Activated CD8-positive, alpha-beta memory T cell treated with anti-CD3 and anti-CD28 coated beads, Interleukin-2, amount 50 U/mL, for 48 hours (primary cell): ENCODE measurements around the gene MGST3.
"Not testable (repeated sequence)": the region's sequence is repeated elsewhere in the genome, so short reads cannot be mapped to it uniquely, and the experiment has no call there.

Experiments
- DNase-seq: peaks from one replicate; pipeline ENCODE4 v3.0.0-alpha.2; 2020

Gene MGST3

DNA sequence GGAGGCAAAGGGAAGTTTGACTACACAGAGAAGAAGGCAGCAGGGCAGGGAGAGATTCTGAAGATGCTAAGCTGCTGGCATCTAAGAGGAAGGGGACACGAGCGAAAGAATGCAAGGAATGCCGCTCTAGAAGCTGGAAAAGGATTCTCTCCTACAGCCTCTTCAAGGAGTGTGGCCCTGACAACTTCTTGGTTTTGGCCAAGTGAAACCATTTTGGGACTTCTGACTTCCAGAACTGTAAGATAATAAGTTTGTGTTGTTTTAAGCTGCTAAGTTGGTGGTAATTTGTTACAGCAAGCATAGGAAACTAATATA, 28.5 kb downstream of the MGST3 start:
- DNase-seq: no peak

DNA sequence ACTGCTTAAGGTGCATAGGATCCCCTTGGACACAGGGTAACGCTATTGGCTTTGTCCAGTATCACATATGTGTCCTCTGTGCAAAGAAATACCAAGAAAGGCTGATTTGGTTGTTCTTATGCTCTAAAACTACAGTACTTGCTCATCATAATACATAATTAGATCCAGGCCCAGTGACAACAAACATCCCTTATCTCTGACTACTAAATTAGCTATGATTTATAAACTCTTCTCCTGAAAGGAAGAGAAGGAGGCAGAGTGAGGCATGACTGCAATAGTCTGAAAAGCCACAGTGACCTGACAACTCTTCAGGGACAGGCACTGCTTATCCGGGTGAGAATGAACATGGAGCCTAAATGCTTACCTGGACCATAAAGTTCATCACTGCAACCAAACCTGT, 30.7 kb downstream of the MGST3 start:
- no peak for DNase-seq

DNA sequence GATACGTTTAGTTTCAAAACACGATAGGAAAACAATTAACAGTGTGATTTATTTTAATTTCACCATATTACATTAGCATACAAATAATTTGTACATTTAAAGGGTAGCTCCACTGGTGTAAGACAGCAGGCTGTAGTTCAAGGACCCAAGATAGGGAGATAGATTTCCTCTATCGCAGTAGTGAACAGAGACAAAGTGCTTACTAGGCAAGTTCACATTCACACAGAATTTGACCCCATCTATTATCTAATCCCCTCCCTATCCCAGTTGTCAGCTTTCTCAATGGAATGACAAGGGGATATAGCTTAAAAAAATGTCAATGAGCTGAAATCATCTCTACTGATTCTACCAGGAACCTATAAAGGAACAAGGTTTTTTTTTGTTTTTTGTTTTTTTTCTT, 31.2 kb downstream of the MGST3 start:
- DNase-seq: no peak

DNA sequence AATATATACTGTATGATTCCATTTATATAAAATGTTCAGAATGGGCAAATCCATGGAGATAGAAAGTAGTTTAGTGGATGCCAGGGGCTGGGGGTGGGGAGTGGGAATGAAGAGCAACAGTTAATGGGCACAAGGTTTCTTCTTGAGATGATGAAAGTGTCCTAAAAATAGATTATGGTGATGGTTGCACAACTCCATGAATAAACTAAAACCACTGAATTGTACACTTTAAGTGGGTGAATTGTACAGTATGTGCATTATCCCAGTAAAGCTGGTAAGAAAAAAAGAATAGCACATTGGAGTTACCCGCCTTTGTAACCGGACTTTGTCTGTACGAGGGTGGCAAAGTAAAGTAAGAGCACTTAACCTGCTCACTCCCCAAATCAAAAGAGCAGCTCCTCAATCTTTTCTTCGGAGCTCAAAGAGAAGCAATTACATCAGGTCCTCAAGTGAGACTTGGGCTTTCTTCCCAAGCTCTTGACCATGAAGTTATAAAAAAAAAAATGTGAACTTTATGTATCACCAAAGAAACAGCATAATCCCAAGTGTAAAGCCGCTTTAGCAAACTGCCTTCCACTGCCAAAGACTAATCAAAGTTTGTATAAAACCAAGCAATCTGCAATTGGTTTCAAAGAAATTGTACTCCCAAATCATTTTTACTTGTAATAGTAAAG, 35.3 kb downstream of the MGST3 start:
- DNase-seq: no peak

DNA sequence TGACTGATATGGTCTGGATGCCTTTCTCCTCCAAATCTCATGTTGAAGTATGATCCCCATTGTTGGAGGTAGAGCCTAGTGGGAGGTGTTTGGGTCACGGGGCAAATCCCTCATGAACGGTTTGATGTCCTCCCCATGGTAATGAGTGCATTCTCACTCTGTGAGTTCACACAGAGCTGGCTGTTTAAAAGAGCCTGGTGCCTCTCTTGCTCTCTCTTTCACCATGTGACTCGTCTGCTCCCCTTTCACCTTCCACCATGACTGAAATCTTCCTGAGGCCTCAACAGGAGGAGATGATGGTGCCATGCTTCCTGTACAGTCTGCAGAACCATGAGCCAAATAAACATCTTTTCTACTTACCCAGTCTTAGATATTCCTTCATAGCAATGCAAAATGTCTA, 37.1 kb downstream of the MGST3 start:
- no peak for DNase-seq

DNA sequence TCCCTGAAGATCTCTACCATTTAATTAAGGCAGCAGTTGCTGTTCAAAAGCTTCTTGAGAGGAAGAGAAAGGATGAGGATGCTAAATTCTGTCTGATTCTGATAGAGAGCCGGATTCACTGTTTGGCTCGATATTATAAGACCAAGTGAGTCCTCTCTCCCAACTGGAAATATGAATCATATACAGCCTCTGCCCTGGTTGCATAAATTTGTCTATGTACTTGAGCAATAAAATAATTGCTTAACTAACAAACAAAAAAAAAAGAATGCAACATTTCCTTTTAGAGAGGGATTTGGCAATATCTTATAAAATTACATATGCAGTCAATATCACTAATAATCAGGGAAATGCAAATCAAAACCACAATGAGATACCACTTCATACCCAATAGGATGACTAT, 40.5 kb downstream of the MGST3 start:
- no peak for DNase-seq

DNA sequence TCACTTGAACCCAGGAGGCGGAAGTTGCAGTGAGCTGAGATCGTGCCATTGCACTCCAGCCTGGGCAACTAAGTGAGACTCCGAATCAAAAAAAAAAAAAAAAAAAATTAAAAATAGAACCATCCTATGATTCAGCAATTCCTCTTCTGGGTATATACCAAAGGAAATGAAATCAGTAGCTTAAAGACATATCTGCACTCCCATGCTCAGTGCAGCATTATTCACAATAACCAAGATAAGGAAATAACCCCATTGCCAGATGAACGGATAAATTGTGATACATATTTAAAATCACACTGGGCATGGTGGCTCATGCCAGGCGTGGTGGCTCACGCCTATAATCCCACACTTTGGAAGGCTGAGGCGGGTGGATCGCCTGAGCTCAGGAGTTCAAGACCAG, 43.6 kb downstream of the MGST3 start:
- no peak for DNase-seq

DNA sequence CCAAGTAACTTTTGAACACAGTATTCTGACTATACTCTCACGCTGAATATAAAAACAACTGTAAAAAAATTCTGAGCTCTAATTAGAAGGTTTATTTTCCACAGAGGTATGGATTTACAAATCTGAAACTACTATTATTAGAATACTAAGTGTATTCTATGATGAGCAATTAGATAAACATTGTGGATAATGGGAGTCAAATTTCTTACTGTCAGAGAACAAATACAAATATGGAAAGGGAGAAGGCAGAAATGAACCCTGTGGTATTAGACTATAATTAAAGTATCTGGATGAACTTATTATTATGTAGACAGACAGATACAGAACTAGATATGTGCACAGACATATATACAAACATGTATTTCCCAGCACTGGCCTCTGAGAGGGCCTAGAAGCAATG, 44.8 kb downstream of the MGST3 start:
- DNase-seq: no peak

DNA sequence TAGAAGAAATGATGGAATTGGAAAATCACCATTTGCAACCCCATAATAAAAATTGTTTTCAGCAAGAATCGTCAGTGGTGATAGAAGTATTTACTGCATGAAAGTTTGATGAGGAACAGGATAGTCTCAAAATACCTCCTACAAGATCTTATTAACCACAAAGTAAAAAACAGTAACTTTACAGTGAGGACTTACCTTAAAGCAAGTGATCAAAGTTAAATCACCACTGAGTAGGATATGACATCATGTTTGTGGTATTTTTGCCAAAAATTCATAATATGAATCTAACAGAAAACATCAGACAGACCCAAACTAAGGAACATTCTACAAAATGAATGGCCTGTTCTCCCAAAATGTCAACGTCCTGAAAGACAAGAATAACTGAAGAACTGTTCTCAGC, 47.5 kb downstream of the MGST3 start:
- DNase-seq: no peak

DNA sequence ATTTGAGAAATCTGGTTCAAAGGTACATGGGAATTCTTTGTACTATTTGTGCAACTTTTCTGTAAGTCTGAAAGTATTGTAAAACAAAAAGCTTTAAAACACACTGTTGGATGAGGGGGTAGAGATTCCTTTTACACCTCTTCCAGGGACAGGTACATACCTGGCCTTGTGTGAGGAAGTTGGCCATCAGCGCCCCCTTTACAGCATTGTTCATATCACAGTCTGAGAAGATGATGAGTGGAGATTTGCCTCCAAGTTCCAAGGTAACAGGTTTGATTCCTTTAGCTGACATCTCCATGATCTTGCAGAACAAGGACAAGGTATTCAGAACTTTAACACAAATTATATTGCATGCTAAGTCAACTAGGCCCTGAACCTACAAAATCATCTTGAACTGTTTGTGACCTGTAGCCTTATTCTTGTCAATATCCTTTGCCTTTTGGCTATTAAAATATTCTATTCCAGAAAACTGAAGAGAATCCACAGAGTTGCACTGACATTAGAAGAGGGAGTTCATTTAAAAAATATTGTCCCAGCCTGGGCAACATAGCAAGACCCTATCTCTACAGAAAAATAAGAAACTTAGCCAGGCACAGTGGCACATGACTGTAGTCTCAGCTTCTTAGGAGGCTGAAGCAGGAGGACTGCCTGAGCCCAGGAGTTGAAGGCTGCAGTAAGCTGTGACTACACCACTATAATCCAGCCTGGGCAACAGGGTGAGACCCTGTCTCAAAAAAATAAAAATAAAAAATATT, 48.4 kb downstream of the MGST3 start:
- DNase-seq: no peak

DNA sequence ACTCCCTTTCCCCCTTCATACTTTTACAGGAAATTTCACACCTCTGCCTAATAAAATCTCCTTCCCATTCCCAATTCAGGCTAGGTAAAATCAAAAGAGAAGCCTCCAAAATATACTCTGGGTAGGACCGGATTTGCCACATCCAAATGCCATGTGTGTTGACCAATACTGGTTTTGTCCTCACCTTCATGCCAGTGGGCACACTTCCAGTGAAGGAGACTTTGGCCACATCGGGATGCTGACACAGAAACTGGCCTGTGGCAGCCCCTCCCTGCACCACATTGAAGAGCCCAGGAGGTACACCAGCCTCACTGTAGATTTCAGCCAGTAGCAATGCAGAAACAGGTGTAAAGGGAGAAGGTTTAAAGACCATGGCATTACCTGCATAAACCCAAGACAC, 49.3 kb downstream of the MGST3 start:
- DNase-seq: no peak

DNA sequence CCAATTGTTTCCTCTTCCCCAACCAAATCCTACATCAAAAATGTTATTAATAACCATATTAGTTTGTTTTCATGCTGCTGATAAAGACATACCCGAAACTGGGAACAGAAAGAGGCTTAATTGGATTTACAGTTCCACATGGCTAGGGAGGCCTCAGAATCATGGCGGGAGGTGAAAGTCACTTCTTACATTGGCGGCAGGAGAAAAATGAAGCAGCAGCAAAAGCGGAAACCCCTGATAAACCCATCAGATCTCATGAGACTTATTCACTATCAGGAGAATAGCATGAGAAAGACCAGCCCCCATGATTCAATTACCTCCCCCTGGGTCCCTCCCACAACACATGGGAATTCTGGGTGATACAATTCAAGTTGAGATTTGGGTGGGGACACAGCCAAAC, 49.7 kb downstream of the MGST3 start:
- DNase-seq: not testable (repeated sequence)

DNA sequence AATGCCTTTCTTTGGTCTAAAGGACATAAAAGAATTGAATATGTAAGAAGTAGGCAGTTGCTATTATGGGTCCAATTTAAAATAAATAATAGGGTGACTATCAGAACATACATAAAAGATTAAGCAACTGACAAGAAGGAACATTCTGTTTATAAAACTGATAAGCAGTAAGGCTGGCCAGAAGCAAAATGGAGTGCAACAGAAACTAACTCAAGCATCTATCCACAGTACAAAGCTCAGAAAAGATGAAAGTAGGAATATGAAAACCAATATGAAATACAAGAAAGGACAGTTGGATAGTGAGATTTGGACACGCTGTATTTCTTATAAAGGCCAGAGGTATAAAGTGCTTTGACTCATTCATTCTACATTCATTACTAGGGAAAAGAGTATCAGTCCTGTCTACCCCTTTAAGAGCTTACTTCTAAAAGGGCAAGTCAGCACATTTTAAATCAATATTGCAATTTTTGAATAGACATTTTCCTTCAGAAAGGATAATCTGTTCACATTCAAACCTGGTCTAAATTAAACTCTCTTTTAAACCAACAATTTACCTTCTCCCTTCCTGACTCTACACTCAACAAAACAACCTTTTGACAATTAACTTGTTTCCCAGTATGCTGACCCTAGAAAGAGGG, 52.9 kb downstream of the MGST3 start:
- no peak for DNase-seq

DNA sequence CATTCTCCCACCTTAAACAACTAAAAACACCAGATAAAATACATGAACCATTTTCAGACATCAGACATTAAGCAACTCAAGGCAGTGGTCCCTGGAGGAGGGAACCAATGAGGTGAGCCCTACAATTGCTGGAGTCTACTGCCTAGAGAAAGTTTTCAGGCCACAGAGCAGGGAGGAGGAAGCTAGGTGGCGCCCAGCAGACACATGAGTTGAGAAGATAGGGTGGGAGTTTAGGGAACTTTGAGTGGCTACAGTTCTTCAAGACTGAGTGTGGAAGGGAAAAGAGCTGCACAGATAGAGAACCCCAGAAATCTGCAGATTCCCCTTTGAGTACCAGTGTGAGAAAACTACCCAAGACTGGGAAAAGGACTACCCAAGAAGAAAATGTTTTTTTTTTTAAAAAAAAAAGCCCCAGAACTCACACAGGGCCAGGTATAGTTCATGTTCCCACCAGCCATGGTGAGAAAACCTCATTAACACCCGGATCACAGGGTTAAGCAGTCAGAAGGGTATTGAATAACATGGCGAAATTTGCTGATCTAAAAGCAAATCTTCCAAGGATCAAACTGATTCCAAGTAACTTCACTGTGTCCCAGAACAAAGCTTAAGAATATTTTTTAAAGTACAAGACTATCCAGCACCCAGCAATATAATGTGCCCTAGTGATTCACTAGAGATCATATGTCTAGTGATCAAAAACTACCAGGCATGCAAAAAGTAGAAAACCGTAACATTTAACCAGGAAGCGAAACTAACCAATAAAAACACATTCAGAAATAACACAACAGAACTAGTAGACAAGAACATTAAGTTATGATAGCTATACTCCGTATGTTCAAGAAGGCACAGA, 55.3 kb downstream of the MGST3 start:
- DNase-seq: no peak

DNA sequence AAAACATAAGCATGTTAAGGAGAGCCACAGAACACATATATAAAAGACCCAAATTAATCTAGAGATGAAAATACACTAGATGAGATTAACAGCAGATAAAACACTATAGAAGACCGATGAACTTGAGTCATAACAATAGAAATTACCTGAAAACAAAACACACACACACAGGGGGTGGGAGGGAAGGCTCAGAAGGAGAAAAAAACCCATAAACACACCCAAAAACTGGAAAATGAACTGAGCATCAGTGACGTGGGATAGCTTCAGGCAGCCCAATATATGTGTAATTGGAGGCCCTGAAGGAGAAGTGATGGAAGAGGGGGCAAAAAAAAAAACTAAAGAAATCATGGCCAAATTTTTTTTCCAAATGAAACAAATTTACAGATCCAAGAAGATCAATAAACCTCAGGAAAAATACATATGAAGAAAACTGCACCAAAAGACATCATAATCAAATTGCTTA, 56.0 kb downstream of the MGST3 start:
- DNase-seq: no peak

DNA sequence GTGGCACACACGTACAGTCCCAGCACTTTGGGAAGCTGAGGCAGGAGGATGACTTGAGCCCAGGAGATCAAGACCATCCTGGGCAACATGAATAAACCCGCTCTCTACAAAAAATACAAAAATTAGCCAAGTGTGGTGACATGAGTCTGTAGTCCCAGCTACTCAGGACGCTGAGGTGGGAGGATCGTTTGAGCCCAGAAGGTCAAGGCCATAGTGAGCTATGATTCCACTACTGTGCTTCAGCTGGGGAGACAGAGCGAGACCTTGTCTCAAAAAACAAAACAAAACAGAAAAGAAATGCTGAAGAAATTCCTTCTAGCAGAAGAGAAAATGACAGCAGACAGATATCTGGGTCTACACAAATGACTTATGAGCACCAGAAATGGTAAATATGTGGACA, 57.0 kb downstream of the MGST3 start:
- DNase-seq: no peak

DNA sequence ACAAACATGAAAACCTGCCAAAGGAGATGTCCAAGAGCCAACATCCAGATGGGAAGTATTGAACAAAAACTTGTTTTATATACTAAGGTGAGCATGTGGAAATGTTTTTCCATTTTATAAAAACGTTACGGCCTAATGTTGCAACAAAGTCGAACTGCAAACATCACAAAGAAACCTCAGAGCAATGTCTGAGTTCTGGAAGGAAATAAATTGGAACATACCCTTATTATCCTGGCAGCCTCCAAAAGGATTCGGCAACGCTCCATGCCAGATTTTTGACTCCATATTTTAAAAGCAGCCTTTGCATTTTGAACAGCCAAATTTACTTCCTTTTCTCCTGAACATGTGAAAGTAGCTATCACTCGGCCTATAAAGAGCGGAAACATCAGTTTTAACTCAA, 64.0 kb downstream of the MGST3 start:
- no peak for DNase-seq

DNA sequence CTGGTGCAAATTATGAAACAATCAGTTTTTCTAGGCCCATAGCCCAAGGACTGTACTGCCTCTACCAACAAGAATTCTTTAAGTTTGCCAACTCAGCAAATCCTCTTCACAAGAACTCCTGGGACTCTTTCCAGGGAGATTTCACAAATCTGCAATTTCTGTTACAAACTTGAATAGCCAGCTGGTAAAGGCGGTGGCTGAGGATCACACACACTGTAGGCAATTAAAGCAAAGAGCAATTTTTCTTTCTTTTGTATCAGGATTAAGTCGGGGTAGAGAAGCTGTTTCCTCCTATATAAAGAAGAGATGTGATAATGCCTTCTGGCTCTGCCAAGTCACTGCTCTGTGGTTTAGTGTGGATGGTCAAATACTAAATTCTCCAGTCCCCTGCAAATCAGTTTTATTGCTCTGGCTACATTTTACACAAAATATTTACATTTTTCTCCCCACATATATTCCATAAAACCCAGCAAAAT, 65.6 kb downstream of the MGST3 start:
- no peak for DNase-seq

DNA sequence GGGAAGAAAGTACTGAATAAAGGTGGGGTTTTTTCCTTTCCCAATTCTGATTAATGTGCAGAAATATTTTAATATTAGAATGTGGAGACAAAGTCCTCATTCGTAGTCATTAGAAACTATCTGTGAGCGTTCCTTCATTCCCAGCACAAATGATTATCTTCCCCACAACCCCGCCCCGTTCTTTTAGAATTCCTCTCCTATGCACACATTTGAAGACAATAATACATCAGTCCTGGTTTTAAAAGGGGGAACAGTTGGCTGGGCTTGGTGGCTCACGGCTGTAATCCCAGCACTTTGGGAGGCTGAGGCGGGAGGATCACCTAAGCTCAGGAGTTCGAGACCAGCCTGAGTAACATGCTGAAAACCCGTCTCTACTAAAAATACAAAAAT, 66.5 kb downstream of the MGST3 start:
- no peak for DNase-seq

DNA sequence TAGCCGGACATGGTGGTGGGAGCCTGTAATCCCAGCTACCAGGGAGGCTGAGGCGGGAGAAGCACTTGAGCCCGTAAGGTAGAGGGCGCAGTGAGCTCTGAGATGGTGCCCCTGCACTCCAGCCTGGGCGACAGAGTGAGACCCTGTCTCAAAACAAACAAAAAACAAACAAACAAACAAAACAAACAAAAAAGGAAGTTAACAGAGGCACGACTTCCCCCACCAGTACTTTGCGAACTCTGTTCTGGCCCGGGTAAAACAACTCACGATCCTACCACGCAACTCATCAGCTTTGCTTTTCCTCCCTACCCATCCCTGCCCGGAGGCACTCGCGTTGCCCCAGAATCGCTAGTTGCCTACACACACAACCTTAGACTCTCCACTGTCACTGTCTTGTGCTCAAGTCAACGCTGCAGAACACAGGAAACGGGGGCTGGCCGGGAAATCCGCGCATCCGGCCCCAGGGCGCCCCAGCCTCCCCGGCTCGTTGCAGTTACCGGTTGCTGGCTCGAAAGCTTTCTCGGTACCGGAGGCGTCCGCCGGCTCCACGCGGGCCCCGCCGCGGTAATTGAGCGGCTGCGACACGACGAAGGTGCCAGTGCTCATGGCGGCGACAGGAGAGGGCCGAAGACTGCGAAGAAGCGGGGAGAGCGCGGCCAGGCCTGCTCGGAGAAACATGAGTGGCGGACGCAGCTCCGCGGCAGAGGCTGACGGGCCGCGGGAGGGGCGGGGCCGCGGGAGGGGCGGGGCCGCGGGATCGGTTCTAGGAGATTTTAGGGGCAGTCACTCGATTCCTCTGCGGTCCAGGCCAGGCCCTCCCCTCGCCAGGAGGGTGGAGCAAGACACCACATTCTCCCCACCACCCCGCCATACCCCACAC, 67.1 kb downstream of the MGST3 start, which contains the start of gene ALDH9A1:
ALDH9A1 (minus strand) TSS at position 682 of the 880 bp plus-strand sequence; CDS start at position 678, 4 bp downstream.
- peak; percentile 93 for DNase-seq

DNA sequence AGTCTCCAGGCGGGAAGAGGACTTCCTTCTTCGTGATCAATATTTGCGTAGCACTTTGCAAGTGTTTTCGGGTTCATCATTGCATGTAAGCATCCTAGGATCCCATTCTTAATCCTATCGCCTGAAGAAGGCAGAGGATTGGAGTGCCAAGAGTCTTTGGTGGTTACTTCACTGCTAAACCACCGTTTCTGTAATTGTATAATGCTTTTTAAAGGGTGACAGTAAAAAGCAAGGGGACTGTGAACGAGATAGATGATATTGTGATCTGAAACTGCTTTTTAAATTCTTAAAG, 67.7 kb downstream of the MGST3 start:
- no peak for DNase-seq

DNA sequence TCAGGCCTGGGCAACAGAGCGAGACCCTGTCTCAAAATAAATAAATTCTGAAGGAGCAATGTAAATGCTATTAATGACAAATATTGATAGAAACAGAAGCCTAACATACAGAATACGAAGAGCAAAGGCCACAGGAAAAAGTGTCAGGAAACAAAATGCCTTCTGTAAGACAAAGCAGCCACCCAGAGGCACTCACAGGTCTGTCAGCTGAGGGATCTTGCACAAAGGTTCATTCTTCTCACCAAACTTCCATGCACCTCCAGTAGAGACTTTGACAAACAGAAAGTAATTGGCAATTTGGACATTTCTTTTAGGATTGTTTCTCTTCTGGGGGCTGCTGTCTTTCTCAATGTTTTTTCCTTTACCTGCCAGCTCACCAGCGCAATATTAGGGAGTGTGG, 68.5 kb downstream of the MGST3 start:
- DNase-seq: no peak
